Gastroesophageal sphincter (tissue), 3 donors: ENCODE measurements around the gene ZNRD2.

ENCODE experiments used
- CTCF ChIP-seq, 4 experiments: fragments of 200-600 bp in 2 of 4; fragments of 450-650 bp in 2 of 4; sonication (generic) in 1 of 4; IDR thresholded peaks; one replicate each; pipeline ENCODE4 v1.5.1; 2017 to 2019; ENCODE audit warnings: antibody characterized with exemption in 4 of 4, mild to moderate bottlenecking in 2 of 4, moderate library complexity in 2 of 4
- EP300 ChIP-seq: sonication (generic); formaldehyde crosslinking; IDR thresholded peaks from one replicate; pipeline ENCODE4 v1.6.1; 2017; ENCODE audit warnings: antibody characterized with exemption, mild to moderate bottlenecking
- POLR2A ChIP-seq, 2 donors: fragments of 450-650 bp; IDR thresholded peaks; one replicate each; pipeline ENCODE4 v1.6.1; 2017; ENCODE audit warnings: antibody characterized with exemption in 2 of 2, mild to moderate bottlenecking in 2 of 2, moderate library complexity in 1 of 2
- POLR2AphosphoS5 ChIP-seq: sonication (generic); formaldehyde crosslinking; IDR thresholded peaks from one replicate; pipeline ENCODE4 v1.6.1; 2017; ENCODE audit warnings: antibody characterized with exemption

DNA sequence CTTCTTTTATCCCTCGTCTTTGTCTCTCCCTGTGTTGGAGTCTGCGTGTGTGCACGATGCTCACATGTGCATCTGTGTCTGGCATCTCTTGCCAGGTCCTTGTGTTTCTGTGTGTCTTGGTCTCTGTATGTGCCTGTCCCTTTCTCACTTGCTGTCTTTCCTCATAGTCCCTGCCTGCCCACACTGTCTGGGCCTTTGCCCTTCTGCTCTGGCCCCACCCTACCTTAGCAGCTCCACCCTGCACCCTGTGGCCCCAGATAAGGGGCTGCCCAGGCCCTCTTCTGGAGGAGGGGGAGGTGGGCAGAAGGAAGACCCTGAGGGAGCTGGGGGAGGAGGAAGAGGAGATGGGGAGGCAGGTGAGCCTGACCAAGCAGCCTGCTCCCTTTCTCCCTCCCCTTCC, 8.4 kb downstream of the ZNRD2 start:
- no peak for TF ChIP-seq EP300
- TF ChIP-seq CTCF (IDR thresholded peaks at IDR 0.05): no peak
- TF ChIP-seq POLR2A (IDR thresholded peaks at IDR 0.05): no peak
- no peak for TF ChIP-seq POLR2AphosphoS5
